GM12865 (cell line): Measurements from ENCODE around the gene SDK2.

Experiments used
- DNase-seq: peaks from one replicate; pipeline ENCODE4 v3.0.0; 2010; ENCODE audit warnings: low read depth
- H3K4me3 ChIP-seq: 2 replicates; pipeline ENCODE4 v1.5.1; 2011; ENCODE audit warnings: mild to moderate bottlenecking, low read depth, low read length, control low read depth
- CTCF ChIP-seq: IDR thresholded peaks from 2 replicates; pipeline ENCODE4 v1.5.1; 2011; ENCODE audit warnings: low read length, control low read depth, low read depth, inconsistent platforms; ENCODE audit not compliant: insufficient read depth; ENCODE audit errors: missing control alignments

The SDK2 gene

GRCh38 chr17:73644145-73645049, at the start of gene SDK2:
TSS of gene SDK2 (minus strand) at chr17:73644445. CDS start at chr17:73644088, 357 bp downstream.
- no peak within 1 kb of the TSS for H3K4me3 ChIP-seq
- no peak for TF ChIP-seq CTCF
- no peak for DNase-seq

- TF ChIP-seq CTCF = no peak
- no peak for DNase-seq
- no peak overlapping the region for H3K4me3 ChIP-seq
Observed at GRCh38 chr17:73693071-73693470, 48.8 kb upstream of the SDK2 start.

GRCh38 chr17:73691321-73691766, 47.1 kb upstream of the SDK2 start:
- no peak overlapping the region for H3K4me3 ChIP-seq
- TF ChIP-seq CTCF = no peak
- no peak for DNase-seq

- no peak for TF ChIP-seq CTCF
- no peak overlapping the region for H3K4me3 ChIP-seq
- no peak for DNase-seq
Observed at GRCh38 chr17:73690676-73691075, 46.4 kb upstream of the SDK2 start.

GRCh38 chr17:73689596-73690275, 45.5 kb upstream of the SDK2 start:
- no peak for DNase-seq
- no peak overlapping the region for H3K4me3 ChIP-seq
- no peak for TF ChIP-seq CTCF

- TF ChIP-seq CTCF = no peak
- DNase-seq = no peak
- no peak overlapping the region for H3K4me3 ChIP-seq
Observed at GRCh38 chr17:73686961-73687360, 42.7 kb upstream of the SDK2 start.

- no peak for TF ChIP-seq CTCF
- no peak overlapping the region for H3K4me3 ChIP-seq
- no peak for DNase-seq
Observed at GRCh38 chr17:73686126-73686525, 41.9 kb upstream of the SDK2 start.
